HS-5 (cell line): ENCODE results near the gene STAU1.
"Not testable (repeated sequence)": the region's sequence is repeated elsewhere in the genome, so short reads cannot be mapped to it uniquely, and the experiment has no call there.

Source experiments
- DNase-seq: peaks from one replicate; pipeline ENCODE4 v3.0.0-alpha.2; 2012; ENCODE audit warnings: low read depth

STAU1 gene

DNA sequence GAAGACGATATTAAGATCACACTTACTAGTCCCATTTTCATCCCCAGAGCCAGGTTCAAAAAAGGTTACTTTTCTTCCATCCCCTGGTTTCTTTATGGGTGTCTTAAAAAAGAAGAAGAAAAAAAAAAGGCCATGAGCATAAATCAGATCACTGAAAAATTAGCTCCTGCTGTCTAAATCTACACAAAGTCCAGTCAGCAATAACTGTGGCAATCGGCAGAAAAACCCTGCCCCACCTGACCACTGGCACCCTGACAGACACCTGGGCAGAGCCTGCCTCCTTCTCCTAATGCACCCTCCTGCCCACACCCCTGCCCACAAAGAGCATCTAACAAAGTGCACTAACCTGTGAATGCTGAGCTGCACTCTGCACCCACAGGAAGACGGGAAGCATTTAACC, 69.8 kb downstream of the STAU1 start:
- no peak for DNase-seq

DNA sequence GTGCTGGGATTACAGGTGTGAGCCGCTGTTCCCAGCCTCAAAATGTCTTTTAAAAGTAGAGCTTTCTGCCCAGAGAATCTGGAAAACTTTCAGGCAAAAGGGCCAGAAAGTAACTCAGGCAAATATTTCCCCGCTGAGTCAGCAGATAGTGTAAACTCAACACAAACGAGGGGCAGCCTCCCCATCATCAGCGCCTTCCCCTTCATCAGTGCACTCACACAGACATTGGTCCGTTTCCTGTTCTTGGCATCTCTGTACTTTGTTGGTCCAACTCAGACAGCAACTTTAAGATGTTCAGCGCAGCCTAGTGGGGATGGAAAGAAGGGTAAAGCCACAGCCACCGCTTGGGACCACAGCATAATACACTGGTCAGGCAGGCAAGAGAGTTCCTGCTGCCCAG, 72.6 kb downstream of the STAU1 start:
- DNase-seq = no peak

DNA sequence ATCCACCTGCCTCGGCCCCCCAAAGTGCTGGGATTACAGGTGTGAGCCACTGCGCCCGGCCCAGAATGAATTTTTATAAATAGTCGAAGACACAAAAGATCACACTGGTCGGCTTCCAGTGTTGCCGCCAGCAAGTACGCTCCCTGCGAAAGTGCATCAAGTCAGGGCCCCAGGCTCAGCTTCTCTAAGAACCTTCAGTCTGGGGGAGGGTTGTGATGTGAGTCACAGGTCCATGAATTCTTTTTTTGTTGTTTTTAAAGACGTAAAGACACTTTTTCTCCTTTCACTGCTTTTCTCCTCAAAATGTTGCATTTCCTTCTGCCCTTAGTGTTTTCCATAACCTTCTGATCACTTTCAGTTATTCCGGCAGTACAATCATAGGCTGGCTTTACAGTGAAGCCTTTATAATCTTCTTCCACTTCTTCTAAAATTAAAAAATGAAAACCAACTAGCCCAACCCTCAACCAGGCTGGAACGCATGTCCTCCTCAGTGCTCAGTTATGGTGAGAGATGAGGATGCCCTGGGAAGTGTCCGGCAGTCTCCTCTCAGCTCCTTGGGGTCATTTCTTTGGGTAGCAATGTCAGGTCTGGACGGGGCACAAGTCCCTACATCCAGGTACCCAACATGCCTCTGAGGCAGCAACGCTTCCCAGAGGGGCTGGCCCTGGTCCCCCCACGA, 75.4 kb downstream of the STAU1 start:
- DNase-seq = no peak

DNA sequence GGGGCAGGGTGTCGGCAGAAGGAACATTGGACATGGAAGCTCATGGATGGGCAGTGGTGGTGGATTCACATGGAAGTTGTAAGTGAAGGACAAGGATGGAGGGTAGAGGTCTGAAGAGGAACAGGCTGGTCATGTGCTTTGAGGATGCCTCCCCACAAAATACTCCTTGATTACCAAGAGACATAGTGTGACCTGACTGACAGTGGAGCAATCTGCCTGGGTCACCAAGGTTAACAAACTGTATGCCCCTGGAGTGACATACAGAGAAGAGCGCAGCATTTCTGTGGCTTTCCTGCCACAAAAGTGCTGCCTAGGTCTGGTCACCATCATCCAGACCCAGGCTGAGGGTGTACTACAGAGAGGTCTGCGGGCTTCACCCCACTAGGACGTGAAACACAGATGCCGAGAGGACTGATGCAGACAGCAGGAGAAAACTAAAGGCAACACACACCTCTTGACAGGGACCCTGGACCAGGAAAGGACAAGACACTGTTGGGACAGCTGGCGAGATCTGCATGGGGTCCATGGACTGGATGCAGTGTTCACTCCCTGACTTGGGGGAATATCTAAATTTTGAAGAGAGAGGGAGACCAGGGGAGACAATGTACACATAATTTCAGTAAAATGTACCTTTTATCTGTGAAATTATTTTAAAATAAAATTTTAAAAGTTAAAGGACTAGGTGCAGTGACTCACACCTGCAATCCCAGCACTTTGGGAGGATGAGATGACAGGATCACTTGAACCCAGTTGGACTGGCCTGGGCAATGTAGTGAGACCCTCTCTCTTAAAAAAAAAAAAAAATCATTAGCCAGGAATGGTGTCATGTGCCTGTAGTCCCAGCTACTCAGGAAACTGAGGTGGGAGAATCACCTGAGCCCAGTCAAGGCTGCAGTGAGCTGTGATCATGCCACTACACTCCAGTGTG, 77.1 kb downstream of the STAU1 start:
- DNase-seq = no peak

DNA sequence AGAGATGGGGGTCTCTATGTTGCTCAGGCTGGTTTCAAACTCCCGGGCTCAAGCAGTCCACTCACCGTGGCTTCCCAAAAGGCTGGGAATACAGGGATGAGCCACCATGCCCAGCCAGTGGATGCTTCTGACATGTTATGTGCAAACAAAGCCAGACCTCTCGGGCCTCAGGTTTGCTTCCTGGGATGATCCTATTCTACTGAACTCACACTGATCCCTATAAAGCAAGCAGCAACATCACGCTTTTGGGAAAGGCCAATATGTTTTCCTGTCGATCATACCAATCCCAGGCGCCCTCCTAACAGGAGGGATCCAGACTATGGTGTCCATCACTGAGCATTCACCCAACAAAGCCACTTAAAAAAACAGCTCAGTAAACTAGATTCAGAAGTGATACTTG, 81.8 kb downstream of the STAU1 start:
- DNase-seq = no peak

DNA sequence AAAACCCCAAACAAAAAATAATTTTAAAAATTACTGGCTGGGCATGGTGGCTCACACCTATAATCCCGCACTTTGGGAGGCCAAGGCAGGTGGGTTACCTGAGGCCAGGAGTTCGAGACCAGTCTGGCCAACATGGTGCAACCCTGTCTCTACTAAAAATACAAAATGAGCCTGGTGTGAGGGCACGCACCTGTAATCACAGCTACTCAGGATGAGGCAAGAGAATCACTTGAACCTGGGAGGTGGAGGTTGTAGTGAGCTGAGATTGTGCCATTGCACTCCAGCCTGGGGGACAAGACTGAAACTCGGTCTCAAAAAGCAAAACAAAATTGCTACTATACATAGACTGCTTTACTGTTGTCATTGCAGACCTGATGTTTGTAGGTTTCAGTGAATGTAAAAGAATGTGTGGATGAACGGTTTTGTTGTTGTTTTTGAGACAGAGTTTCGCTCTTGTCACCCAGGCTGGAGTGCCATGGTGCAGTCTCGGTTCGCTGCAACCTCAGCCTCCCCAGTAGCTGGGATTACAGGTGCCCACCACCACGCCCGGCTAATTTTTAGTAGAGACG, 83.1 kb downstream of the STAU1 start:
- DNase-seq = not testable (repeated sequence)

DNA sequence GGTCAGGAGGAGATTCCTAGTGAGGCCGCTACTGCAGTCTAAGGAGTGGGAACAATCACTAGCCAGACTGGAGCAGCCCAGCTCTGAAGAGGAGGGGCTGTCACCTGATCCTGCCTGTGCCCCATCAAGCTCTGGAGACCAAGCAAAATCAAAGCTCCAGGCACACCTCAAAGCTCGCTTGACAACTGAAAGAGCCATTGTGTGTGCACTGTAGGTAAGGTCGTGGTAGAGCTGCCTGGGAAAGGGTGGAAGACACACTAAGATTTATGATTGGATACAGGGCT, 83.8 kb downstream of the STAU1 start:
- DNase-seq = no peak

DNA sequence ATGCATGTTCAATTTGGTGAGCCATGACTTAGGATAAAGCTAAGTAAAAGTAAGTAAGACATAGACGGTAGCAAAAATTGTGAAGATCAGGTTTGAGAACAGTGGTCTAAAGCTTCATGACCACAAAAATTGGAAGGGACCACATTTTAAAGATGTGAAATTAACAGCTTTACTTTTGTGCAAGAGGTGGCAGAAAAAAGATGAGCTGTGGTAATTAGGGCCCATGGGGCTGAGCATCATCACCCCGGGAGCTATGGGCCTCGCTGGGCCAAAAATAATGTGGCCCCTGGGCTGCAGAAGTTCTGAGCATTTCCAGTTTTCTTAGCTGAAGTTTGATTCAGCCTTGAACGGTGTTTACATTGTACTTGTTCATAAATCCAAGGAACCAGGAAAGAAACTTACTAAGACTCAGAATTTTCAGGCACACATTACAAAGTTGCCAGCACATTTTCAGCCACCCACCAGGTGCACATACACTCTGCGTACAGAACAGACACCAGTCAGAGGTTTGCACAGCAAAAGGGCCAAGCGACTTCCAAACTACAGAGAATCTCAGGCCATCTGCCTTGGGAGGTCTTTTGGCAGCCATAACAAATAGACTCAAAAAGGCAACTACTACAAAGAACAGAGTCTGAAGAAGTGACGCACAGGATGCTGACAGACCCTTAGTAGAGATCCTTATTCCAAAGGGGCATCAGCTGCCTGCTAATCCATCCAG, 84.3 kb downstream of the STAU1 start:
- DNase-seq = no peak

DNA sequence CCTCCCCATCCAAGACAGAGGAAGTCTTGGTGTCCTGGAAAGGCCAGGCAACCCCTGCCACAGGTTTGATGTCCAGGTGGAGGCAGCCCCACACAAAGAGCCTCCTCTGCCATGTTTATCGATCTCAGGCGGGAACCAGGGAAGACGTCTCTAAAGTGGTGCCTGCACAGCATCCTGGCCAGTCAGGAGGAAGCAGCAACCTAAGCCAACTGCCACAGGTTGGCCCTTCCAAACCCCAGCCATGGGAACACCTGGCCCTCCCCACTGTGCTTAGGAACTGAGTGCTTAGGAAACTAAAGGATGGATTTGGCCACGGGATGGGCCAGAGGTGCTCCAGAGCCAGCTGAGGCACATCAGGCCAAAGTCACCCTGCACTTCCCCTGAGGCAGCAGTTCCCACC, 85.1 kb downstream of the STAU1 start:
- DNase-seq = no peak

DNA sequence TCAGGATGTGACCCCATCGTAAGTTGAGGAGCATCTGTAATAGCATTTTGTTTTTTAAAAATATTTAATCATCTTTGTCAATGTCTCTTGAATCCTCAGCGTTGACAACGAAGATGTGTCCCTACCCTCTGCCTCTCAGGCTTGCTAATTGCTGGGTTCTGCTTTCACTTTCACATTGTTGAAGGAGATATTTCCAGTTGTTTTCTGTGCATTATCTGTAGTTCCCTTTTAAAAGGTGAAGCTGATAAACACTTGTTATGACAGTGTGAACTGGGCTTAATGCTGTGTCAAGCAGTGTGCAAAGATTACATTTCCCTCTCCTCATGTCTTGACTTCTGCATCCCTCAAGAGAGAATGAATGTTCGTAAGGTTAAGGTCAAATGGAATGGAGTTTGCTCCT, 87.2 kb downstream of the STAU1 start:
- DNase-seq = no peak

DNA sequence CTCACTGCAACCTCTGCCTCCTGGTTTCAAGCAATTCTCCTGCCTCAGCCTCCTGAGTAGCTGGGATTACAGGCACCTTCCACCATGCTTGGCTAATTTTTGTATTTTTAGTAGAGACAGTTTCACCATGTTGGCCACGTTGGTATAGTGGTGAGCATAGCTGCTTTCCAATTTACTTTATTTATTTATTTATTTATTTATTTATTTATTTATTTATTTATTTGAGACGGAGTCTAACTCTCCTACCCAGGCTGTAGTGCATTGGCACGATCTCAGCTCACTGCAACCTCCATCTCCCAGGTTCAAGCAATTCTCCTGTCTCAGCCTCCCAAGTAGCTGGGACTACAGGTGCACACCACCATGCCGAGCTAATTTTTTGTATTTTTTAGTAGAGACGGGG, 87.8 kb downstream of the STAU1 start:
- DNase-seq = not testable (repeated sequence)

DNA sequence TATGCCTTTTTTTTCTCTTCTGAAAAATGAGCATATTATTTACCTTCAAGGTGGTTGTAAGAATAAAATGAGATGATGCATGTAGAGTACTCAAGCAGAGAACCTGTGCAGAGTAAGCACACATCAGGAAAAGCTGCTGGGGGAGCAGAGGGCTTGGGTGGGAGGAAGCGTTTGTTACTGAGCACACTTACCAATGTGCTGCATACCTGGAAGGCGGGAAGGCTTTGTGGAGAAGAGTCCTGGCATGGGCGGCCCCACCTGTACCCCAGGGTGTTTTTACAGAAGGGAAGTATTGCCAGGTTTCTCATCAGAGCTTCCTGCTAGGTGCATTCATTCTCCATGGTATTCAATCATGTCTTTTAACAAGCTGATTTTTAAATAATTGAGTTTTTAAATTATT, 89.1 kb downstream of the STAU1 start:
- DNase-seq = no peak

DNA sequence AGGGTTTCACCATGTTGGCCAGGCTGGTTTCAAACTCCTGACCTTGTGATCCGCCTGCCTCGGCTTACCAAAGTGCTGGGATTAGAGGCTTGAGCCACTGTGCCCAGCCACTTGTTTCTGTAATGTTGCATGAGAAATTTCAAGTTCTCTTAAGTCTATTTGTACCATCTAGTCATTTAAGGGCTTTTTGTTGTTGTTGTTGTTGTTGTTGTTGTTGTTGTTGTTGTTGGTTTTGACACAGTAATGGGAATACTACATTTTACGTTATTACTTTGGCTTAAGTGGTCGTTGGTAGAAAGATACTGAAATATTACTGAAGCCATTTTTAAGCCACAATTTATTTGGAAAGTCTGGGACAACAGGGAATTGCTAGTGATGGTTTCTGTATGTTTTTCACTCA, 90.0 kb downstream of the STAU1 start:
- no peak for DNase-seq

DNA sequence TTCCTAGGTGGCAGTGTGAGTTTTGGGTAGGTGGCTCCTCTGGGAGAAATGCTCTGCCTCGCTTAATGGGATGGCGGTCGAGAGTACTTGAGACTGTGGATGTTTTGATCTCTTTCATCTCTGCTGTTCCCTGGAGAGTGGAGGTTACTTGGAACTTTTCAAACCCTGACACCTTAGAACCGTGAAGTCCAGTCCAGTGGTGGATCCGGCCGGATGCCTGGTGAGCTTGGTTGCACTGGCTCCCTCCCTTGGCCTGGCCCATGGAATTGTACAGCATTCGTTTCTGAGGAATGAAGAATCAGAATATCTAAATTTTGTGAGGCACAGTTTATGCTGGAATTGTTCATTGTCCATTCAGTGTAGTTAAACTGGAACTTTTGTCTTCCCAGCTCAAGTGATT, 91.0 kb downstream of the STAU1 start:
- DNase-seq = no peak

DNA sequence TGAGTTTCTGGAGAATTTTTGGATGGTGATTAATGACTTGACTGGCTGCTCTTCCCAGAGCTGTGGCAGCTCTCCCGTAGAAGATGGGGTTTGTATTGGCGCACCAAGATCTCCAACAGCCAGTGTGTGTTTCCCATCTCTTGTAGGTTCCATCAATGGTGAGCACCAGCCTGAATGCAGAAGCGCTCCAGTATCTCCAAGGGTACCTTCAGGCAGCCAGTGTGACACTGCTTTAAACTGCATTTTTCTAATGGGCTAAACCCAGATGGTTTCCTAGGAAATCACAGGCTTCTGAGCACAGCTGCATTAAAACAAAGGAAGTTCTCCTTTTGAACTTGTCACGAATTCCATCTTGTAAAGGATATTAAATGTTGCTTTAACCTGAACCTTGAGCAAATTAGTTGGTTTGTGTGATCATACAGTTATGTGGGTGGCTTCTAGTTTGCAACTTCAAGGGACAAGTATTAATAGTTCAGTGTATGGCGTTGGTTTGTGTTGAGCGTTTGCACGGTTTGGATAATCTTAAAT, 91.9 kb downstream of the STAU1 start:
- no peak for DNase-seq

DNA sequence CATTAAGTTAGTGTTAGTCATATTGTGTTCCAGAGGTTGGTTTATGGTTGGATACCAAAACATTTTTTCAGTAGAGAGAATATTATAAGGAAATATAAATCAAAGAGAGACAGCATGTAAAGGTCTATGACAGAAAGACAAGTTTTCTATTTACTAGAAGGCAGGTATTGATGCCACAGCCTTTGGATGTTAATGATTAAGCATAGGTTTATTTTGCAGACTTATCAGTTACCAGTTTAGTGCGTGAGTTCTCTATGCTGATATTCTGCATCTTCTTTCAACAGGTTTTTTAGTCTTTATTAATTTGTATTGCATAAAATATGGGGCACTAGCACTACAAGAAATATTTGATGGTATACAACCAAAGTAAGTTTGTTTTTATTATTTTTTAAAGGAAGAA, 96.4 kb downstream of the STAU1 start:
- DNase-seq = no peak

DNA sequence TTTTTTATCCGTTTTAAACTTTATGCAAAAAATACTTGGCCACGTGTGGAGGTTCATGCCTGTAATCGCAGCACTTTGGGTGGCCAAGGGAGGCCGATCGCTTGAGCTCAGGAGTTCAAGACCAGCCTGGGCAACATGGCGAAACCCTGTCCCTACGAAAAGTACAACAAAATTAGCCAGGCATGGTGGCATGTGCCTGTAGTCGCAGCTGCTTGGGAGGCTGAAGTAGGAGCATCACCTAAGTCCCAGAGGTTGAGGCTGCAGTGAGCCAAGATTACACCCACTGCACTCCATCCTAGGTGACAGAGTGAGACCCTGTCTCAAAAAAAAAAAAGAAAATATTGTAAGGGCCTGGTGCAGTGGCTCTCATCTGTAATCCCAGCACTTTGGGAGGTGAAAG, 97.0 kb downstream of the STAU1 start:
- no peak for DNase-seq

DNA sequence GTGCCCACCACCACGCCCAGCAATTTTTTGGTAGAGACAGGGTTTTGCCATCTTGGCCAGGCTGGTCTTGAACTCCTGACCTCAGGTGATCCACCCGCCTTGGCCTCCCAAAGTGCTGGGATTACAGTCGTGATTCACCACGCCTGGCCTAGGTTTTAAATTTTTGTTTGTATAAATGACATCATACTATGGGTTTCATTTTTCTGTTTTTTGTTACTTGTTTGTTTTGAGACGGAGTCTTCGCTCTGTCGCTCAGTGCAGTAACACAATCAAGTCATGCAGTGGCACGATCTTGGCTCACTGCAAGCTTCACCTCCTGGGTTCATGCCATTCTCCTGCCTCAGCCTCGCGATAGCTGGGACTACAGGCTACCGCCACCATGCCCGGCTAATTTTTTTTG, 105.8 kb downstream of the STAU1 start:
- DNase-seq = not testable (repeated sequence)

DNA sequence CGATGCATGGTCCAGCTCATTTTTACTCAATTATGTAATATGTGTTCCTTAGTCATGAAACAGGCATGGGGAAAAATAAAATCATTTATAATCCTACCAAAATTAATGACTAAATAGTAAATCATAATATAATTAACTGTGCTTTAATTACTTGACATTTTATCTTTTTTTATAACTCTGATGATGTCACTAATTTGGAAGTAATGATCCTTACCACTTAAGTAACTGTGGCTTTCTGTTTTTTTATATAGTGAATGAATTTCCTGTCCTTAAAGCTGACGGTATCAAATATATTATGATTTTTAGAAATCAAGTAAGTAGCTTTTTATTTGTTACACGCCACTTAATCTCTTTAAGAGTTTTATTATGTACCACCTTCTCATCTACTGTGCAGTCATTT, 109.8 kb downstream of the STAU1 start:
- no peak for DNase-seq

DNA sequence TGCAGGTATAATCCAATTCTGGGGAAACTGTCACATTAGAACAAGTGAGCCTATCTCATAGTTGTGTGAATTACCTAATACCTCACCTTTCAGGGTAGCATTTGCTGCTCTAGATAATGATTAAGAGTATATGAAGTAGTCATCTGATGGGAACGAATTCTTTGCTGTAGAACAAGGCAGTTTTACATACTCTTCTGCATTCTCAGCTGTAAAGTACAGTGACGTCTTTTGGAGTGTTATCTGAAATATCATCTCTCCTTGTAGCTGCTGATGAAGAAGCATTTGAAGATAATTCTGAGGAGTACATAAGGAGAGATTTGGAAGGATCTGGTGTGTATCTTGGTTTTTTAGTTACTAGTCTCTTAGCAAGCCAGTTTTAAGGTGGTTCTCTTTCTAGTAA, 113.6 kb downstream of the STAU1 start:
- no peak for DNase-seq
